SH-SY5Y (cell line): Measurements from ENCODE around the gene IVL.

Experiments used
- GATA2 ChIP-seq: IDR thresholded peaks from 2 replicates; pipeline ENCODE4 v1.6.1; 2011; ENCODE audit warnings: mild to moderate bottlenecking, low read depth, low read length
- GATA3 ChIP-seq: IDR thresholded peaks from 2 replicates; pipeline ENCODE4 v1.6.1; 2011; ENCODE audit warnings: low read depth, mild to moderate bottlenecking, low read length, moderate library complexity

DNA sequence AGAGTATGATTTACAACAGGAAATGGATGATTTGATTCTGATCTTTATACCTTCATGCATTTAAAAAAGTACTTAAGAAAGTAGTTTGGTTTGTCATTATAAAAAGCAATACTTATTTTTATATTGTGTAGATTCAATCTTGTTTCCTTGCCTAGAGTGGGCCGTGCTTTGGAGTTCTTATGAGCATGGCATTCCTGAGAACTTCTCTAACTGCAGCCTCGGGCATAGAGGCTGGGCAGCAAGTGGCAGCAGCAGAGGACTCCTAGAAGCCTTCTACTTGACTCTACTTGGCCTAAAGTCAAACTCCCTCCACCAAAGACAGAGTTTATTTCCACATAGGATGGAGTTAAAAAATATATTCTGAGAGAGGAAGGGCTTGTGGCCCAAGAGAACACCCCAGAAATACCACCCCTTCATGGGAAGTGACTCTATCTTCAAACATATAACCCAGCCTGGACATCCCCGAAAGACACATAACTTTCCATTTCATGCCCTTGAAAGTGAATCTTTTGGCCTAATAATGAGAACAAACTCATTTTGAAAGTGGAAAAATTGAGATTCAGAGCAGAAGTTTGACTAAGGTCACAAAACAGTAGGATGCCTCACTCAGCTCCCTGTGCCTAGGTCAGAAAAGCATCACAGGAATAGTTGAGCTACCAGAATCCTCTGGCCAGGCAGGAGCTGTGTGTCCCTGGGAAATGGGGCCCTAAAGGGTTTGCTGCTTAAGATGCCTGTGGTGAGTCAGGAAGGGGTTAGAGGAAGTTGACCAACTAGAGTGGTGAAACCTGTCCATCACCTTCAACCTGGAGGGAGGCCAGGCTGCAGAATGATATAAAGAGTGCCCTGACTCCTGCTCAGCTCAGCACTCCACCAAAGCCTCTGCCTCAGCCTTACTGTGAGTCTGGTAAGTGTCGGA lies at the start of gene IVL:
- TF ChIP-seq GATA2 (no peak), GATA3 (no peak)
